ENCODE data around the gene CTTN. TPM values are rescaled to one million over a fixed set of nuclear protein-coding genes. Genes with fewer than 3 reads are reported as not detected.
A peak's percentile ranks its signal among the peaks of the same experiment; 100 is the strongest.

CTTN gene
- polyA plus RNA-seq, 6 donors from 2014 or later = 0.13 to 1.1 (median 0.81) TPM; not detected in 2

GRCh38 chr11:70428701-70429427 is 30.5 kb downstream of the CTTN start:
- H3K4me1 Mint-ChIP-seq = peaks cover 0 to 4% (median 3%) of the 10 kb centered on the region in 3 donors
- no peak for DNase-seq
- H3K27ac Mint-ChIP-seq = peak overlapping the region in 1 of 6 donors; percentile 94
- no peaks in the 10 kb centered on the region for H3K9me3 Mint-ChIP-seq
- ATAC-seq (ENCODE audit: low read depth in 2 of 2) = no peak
- H3K4me3 Mint-ChIP-seq = peak overlapping the region in 1 of 8 donors; percentile 15
- H3K27me3 Mint-ChIP-seq = peaks cover 21 to 77% (median 67%) of the 10 kb centered on the region in 3 donors
- no peaks in the 10 kb centered on the region for H3K36me3 Mint-ChIP-seq

- Mint-ChIP-seq H3K9me3 (no peaks in the 10 kb centered on the region), H3K36me3 (no peaks in the 10 kb centered on the region), H3K27me3 (peaks cover 22 to 77% (median 67%) of the 10 kb centered on the region in 3 donors), H3K4me1 (peaks cover 0 to 6% (median 3%) of the 10 kb centered on the region in 3 donors), H3K27ac (no peak overlapping the region), H3K4me3 (no peak overlapping the region)
- ATAC-seq (ENCODE audit: low read depth in 2 of 2) = no peak
- DNase-seq = no peak
Measured at GRCh38 chr11:70429428-70429705, 31.0 kb downstream of the CTTN start.

- ATAC-seq (ENCODE audit: low read depth in 2 of 2) = no peak
Measured at GRCh38 chr11:70429724-70430521, 31.6 kb downstream of the CTTN start.

GRCh38 chr11:70430671-70431574 is 32.6 kb downstream of the CTTN start:
- peaks cover 0 to 9% (median 3%) of the 10 kb centered on the region in 3 donors for H3K4me1 Mint-ChIP-seq
- H3K9me3 Mint-ChIP-seq = no peaks in the 10 kb centered on the region
- peaks cover 19 to 77% (median 59%) of the 10 kb centered on the region in 3 donors for H3K27me3 Mint-ChIP-seq
- ATAC-seq (ENCODE audit: low read depth in 2 of 2) = no peak
- no peak for DNase-seq
- H3K27ac Mint-ChIP-seq = no peak overlapping the region
- no peak overlapping the region for H3K4me3 Mint-ChIP-seq
- no peaks in the 10 kb centered on the region for H3K36me3 Mint-ChIP-seq

More at GRCh38 chr11:70429724-70430521, 31.6 kb downstream of the CTTN start:
- no peak for DNase-seq
- Mint-ChIP-seq H3K27ac (no peak overlapping the region), H3K36me3 (no peaks in the 10 kb centered on the region), H3K4me1 (peaks cover 0 to 8% (median 3%) of the 10 kb centered on the region in 3 donors), H3K9me3 (no peaks in the 10 kb centered on the region), H3K27me3 (peaks cover 22 to 77% (median 67%) of the 10 kb centered on the region in 3 donors), H3K4me3 (no peak overlapping the region)

GRCh38 chr11:70431611-70432010 is 33.3 kb downstream of the CTTN start:
- Mint-ChIP-seq H3K4me1 (peaks cover under 1 to 15% (median 5%) of the 10 kb centered on the region in 3 donors), H3K36me3 (no peaks in the 10 kb centered on the region), H3K27me3 (peaks cover 19 to 78% (median 59%) of the 10 kb centered on the region in 3 donors), H3K27ac (peak overlapping the region in 1 of 6 donors; percentile 69), H3K4me3 (no peak overlapping the region), H3K9me3 (no peaks in the 10 kb centered on the region)
- ATAC-seq (ENCODE audit: low read depth in 2 of 2) (no peak), DNase-seq (no peak)

GRCh38 chr11:70432065-70432464 is 33.7 kb downstream of the CTTN start:
- Mint-ChIP-seq H3K9me3 (no peaks in the 10 kb centered on the region), H3K27me3 (peaks cover 19 to 78% (median 59%) of the 10 kb centered on the region in 3 donors)
- no peak for DNase-seq

GRCh38 chr11:70432580-70432979 is 34.3 kb downstream of the CTTN start:
- Mint-ChIP-seq H3K4me1 (peaks cover 10 to 25% (median 15%) of the 10 kb centered on the region in 3 donors), H3K36me3 (no peaks in the 10 kb centered on the region), H3K9me3 (peaks cover 0 to 2% (median 0%) of the 10 kb centered on the region in 7 donors), H3K4me3 (no peak overlapping the region), H3K27me3 (peaks cover 19 to 80% (median 59%) of the 10 kb centered on the region in 3 donors), H3K27ac (peak overlapping the region in 1 of 6 donors; percentile 26)
- DNase-seq (no peak), ATAC-seq (ENCODE audit: low read depth in 2 of 2) (no peak)

More at GRCh38 chr11:70432065-70432464, 33.7 kb downstream of the CTTN start:
- Mint-ChIP-seq H3K36me3 (no peaks in the 10 kb centered on the region), H3K4me1 (peaks cover 5 to 20% (median 9%) of the 10 kb centered on the region in 3 donors), H3K27ac (no peak overlapping the region), H3K4me3 (no peak overlapping the region)
- no peak for ATAC-seq (ENCODE audit: low read depth in 2 of 2)

- H3K27me3 Mint-ChIP-seq = peaks cover 19 to 84% (median 62%) of the 10 kb centered on the region in 3 donors
- no peak for ATAC-seq (ENCODE audit: low read depth in 2 of 2)
- DNase-seq = no peak
Measured at GRCh38 chr11:70433038-70433437, 34.7 kb downstream of the CTTN start.

GRCh38 chr11:70433526-70433925 is 35.2 kb downstream of the CTTN start:
- peak overlapping the region in 1 of 8 donors; percentile 18 for H3K4me3 Mint-ChIP-seq
- no peak for ATAC-seq (ENCODE audit: low read depth in 2 of 2)
- H3K4me1 Mint-ChIP-seq = peaks cover 19 to 35% (median 22%) of the 10 kb centered on the region in 3 donors
- peaks cover 2 to 9% (median 4%) of the 10 kb centered on the region in 7 donors for H3K9me3 Mint-ChIP-seq
- H3K27ac Mint-ChIP-seq = no peak overlapping the region
- peaks cover 16 to 84% (median 62%) of the 10 kb centered on the region in 3 donors for H3K27me3 Mint-ChIP-seq
- no peak for DNase-seq
- peaks cover 0 to 7% of the 10 kb centered on the region in 2 donors for H3K36me3 Mint-ChIP-seq

More at GRCh38 chr11:70433038-70433437, 34.7 kb downstream of the CTTN start:
- Mint-ChIP-seq H3K9me3 (peaks cover 0 to 5% (median 2%) of the 10 kb centered on the region in 7 donors), H3K36me3 (peaks cover 0 to 3% of the 10 kb centered on the region in 2 donors), H3K27ac (no peak overlapping the region), H3K4me3 (no peak overlapping the region), H3K4me1 (peaks cover 15 to 30% (median 19%) of the 10 kb centered on the region in 3 donors)

GRCh38 chr11:70433966-70434812 is 35.9 kb downstream of the CTTN start:
- Mint-ChIP-seq H3K9me3 (peaks cover 3 to 13% (median 4%) of the 10 kb centered on the region in 7 donors), H3K4me1 (peaks cover 24 to 41% (median 25%) of the 10 kb centered on the region in 3 donors), H3K27ac (peak overlapping the region in 2 of 6 donors; percentile 20 to 79), H3K4me3 (peak overlapping the region in 1 of 8 donors; percentile 18), H3K36me3 (peaks cover 0 to 7% of the 10 kb centered on the region in 2 donors), H3K27me3 (peaks cover 12 to 81% (median 58%) of the 10 kb centered on the region in 3 donors)
- DNase-seq (no peak), ATAC-seq (ENCODE audit: low read depth in 2 of 2) (peak; percentile 13 to 19)

- Mint-ChIP-seq H3K27ac (no peak overlapping the region), H3K36me3 (peaks cover 0 to 11% of the 10 kb centered on the region in 2 donors), H3K4me3 (peak overlapping the region in 1 of 8 donors; percentile 51), H3K4me1 (peaks cover 24 to 47% (median 31%) of the 10 kb centered on the region in 3 donors), H3K27me3 (peaks cover 15 to 82% (median 62%) of the 10 kb centered on the region in 3 donors), H3K9me3 (peaks cover 3 to 13% (median 4%) of the 10 kb centered on the region in 7 donors)
- no peak for ATAC-seq (ENCODE audit: low read depth in 2 of 2)
- DNase-seq = no peak
Measured at GRCh38 chr11:70434813-70435278, 36.5 kb downstream of the CTTN start.

- H3K36me3 Mint-ChIP-seq = peaks cover 0 to 11% of the 10 kb centered on the region in 2 donors
- H3K27me3 Mint-ChIP-seq = peaks cover 17 to 82% (median 60%) of the 10 kb centered on the region in 3 donors
- DNase-seq = no peak
Measured at GRCh38 chr11:70435361-70435760, 37.0 kb downstream of the CTTN start.

More at GRCh38 chr11:70435361-70435760, 37.0 kb downstream of the CTTN start:
- ATAC-seq (ENCODE audit: low read depth in 2 of 2) = no peak
- Mint-ChIP-seq H3K9me3 (peaks cover 3 to 13% (median 4%) of the 10 kb centered on the region in 7 donors), H3K4me3 (no peak overlapping the region), H3K4me1 (peaks cover 24 to 51% (median 31%) of the 10 kb centered on the region in 3 donors), H3K27ac (peak overlapping the region in 2 of 6 donors; percentile 26 to 41)

All from naive B cell (primary cell).